A673 (cell line): ENCODE measurements around the gene ZHX3.

Source experiments
- CTCF ChIP-seq: fragments of 300-800, 200-600 bp; sonication (generic); conservative IDR thresholded peaks from 2 replicates; pipeline ENCODE4 v1.5.1; 2017; ENCODE audit warnings: low read depth, mild to moderate bottlenecking, antibody characterized with exemption, low read length, moderate library complexity, mixed read lengths
- EZH2 ChIP-seq: fragments of 200-600 bp; sonication (generic); IDR thresholded peaks from 2 replicates; pipeline ENCODE4 v1.6.1; 2017; ENCODE audit warnings: borderline replicate concordance, low read depth, mild to moderate bottlenecking, mixed read lengths, antibody characterized with exemption, low read length; ENCODE audit not compliant: poor library complexity, severe bottlenecking

GRCh38 chr20:41330343-41330720, 12.8 kb upstream of the ZHX3 start:
- TF ChIP-seq CTCF (no peak), EZH2 (no peak)
